K562 (cell line): Measurements from ENCODE around the gene GPR157. TPM values are rescaled to one million over a fixed set of nuclear protein-coding genes. Genes with fewer than 3 reads are reported as not detected.
A peak's percentile ranks its signal among the peaks of the same experiment; 100 is the strongest.

ENCODE experiments used
- ATAC-seq: fragments of 200-7000 bp; cut with Tn5 transposase; 3 replicates; pipeline ENCODE4 v1.9.1; 2020; ENCODE audit warnings: moderate library complexity
- BruUV-seq: library from RNA; stranded (reverse); fragments of 400-500 nt; replicated peaks from 2 replicates; lab custom pipeline; 2021; lab: Mats Ljungman, UMichigan
- CTCF ChIA-PET: fragments of 300-600 bp; formaldehyde crosslinking; extraction: SDS; loops from one replicate; lab custom pipeline; 2021; ENCODE audit warnings: low intra/inter-chr PET ratio; lab: Yijun Ruan, JAX
- POLR2A ChIA-PET: fragments of 300-600, 350-650 bp; sonication (Branson Sonifier 250); formaldehyde crosslinking; extraction: SDS; loops from one replicate; lab custom pipeline; 2021; ENCODE audit warnings: antibody characterized with exemption, inconsistent platforms; lab: Yijun Ruan, JAX
- DNase-seq, 4 experiments: peaks; one replicate each; pipeline versions ENCODE4 v3.0.0 to v3.0.0-alpha.2; 2011 to 2018; ENCODE audit warnings: low spot score in 3 of 4, mixed read lengths in 3 of 4; ENCODE audit errors: extremely low read depth in 1 of 4
- FAIRE-seq: peaks from 2 replicates; lab custom pipeline; 2011; peaks lifted over from hg19 to GRCh38; lab: Jason Lieb, UNC
- H2AFZ ChIP-seq: 2 replicates; pipeline ENCODE4 v1.6.0; 2011; ENCODE audit warnings: low read depth, low read length, control low read depth, inconsistent platforms
- H3K27ac ChIP-seq: fragments of 200-600 bp; 3 replicates; pipeline ENCODE4 v1.8.0; 2011; ENCODE audit warnings: low read depth, mild to moderate bottlenecking, control low read depth, inconsistent platforms, low read length, moderate library complexity, mixed read lengths; ENCODE audit errors: extremely low read depth
- H3K27me3 ChIP-seq, 2 experiments: fragments of 300-600 bp in 1 of 2; 2 replicates in 1 of 2; 3 replicates in 1 of 2; pipeline versions ENCODE4 v1.6.0 to v1.8.0; 2011; ENCODE audit warnings: inconsistent platforms in 2 of 2, low read length in 2 of 2, mild to moderate bottlenecking in 1 of 2, mixed read lengths in 1 of 2, moderate library complexity in 1 of 2; ENCODE audit not compliant: control insufficient read depth in 2 of 2, insufficient read depth in 2 of 2
- H3K36me3 ChIP-seq: fragments of 300-600 bp; 3 replicates; pipeline ENCODE4 v1.8.0; 2011; ENCODE audit warnings: mild to moderate bottlenecking, low read length, inconsistent platforms; ENCODE audit not compliant: control insufficient read depth, insufficient read depth
- H3K4me1 ChIP-seq, 2 experiments: fragments of 200-600 bp in 1 of 2; replicated peaks in 1 of 2; 2 replicates in 1 of 2; 3 replicates in 1 of 2; pipeline versions ENCODE4 v1.5.1 to v1.8.0; 2011; ENCODE audit warnings: inconsistent platforms in 2 of 2, low read length in 2 of 2, mild to moderate bottlenecking in 1 of 2, mixed read lengths in 1 of 2, moderate library complexity in 1 of 2; ENCODE audit not compliant: control insufficient read depth in 2 of 2, insufficient read depth in 2 of 2
- H3K4me2 ChIP-seq: 2 replicates; pipeline ENCODE4 v1.6.1; 2011; ENCODE audit warnings: low read length, control low read depth, inconsistent platforms, mixed read lengths; ENCODE audit not compliant: insufficient read depth
- H3K4me3 ChIP-seq: fragments of 200-600 bp; sonication (generic), shearing (Covaris generic); 2 replicates; pipeline ENCODE4 v1.5.1; 2016; ENCODE audit warnings: control low read depth, inconsistent platforms
- H3K79me2 ChIP-seq: fragments of 200-600 bp; 3 replicates; pipeline ENCODE4 v1.8.0; 2011; ENCODE audit warnings: low read length, inconsistent platforms; ENCODE audit not compliant: control insufficient read depth, insufficient read depth
- H3K9ac ChIP-seq, 2 experiments: 2 replicates each; pipeline versions ENCODE4 v1.6.0 to v1.6.1; 2011; ENCODE audit warnings: low read depth in 2 of 2, low read length in 2 of 2, control low read depth in 1 of 2, inconsistent platforms in 1 of 2, mild to moderate bottlenecking in 1 of 2, mixed read lengths in 1 of 2; ENCODE audit not compliant: insufficient read depth in 1 of 2
- H3K9me1 ChIP-seq: one replicate; pipeline ENCODE4 v1.6.0; 2011; ENCODE audit warnings: inconsistent platforms, mild to moderate bottlenecking, low read length, moderate library complexity; ENCODE audit not compliant: control insufficient read depth, insufficient read depth
- H3K9me3 ChIP-seq: replicated peaks from 2 replicates; pipeline ENCODE4 v1.5.1; 2011; ENCODE audit warnings: low read depth, low read length, inconsistent platforms; ENCODE audit not compliant: control insufficient read depth, insufficient read depth
- H4K20me1 ChIP-seq: replicated peaks from 2 replicates; pipeline ENCODE4 v1.6.1; 2011; ENCODE audit warnings: low read length, inconsistent platforms, mixed read lengths; ENCODE audit not compliant: control insufficient read depth, insufficient read depth
- MEF2D ChIP-seq: conservative IDR thresholded peaks from 2 replicates; pipeline ENCODE4 v1.6.1; 2016; ENCODE audit warnings: low read depth, missing genetic modification characterization, missing compliant biosample characterization
- SMARCA5 ChIP-seq: fragments of 450-650 bp; IDR thresholded peaks from 2 replicates; pipeline ENCODE4 v1.6.1; 2016
- ZC3H8 ChIP-seq: fragments of 450-650 bp; IDR thresholded peaks from 2 replicates; pipeline ENCODE4 v1.6.1; 2017
- ZNF41 ChIP-seq: fragments of 250-450 bp; sonication (Bioruptor Pico); conservative IDR thresholded peaks from 2 replicates; pipeline ENCODE4 v1.4.0; 2020; ENCODE audit warnings: mild to moderate bottlenecking
- ZNF57 ChIP-seq: fragments of 450-650 bp; formaldehyde crosslinking; IDR thresholded peaks from 2 replicates; pipeline ENCODE4 v1.4.0; 2020; ENCODE audit warnings: mild to moderate bottlenecking, moderate library complexity
- ZNF696 ChIP-seq: fragments of 250-450 bp; sonication (Bioruptor Pico); conservative IDR thresholded peaks from 2 replicates; pipeline ENCODE4 v1.4.0; 2020; ENCODE audit warnings: mild to moderate bottlenecking, moderate library complexity
- ZNF79 ChIP-seq: fragments of 250-450 bp; sonication (Bioruptor Pico); IDR thresholded peaks from 2 replicates; pipeline ENCODE4 v1.4.0; 2020; ENCODE audit warnings: low read depth, mild to moderate bottlenecking, moderate library complexity
- WGBS: fragments of 100-300 bp; shearing (Covaris generic); methylation state at CpG from one replicate; pipeline ENCODE4 v1.1.6; 2016; ENCODE audit warnings: low coverage, mixed read lengths; ENCODE audit not compliant: insufficient coverage; ENCODE audit errors: missing lambda C conversion rate; 5-methylcytosine and 5-hydroxymethylcytosine counted together
- in situ Hi-C: fragments of 300-500 bp; cut with MboI; formaldehyde crosslinking; loops from 4 replicates; pipeline ENCODE4 v1.15.0; 2018; ENCODE audit warnings: inconsistent platforms, mixed read lengths
- intact Hi-C: fragments of 100-400 bp; cut with micrococcal nuclease; formaldehyde crosslinking; loops from 2 replicates; pipeline ENCODE4 v1.14.2; 2022
- polyA plus RNA-seq, 8 experiments: library from polyadenylated mRNA; depleted of rRNA in 4 of 8; stranded (reverse) in 5 of 8; unstranded in 3 of 8; fragments of >200 nt; fragmentation: Nextera tagmentation in 2 of 8; fragmentation: Illumina TruSeq in 1 of 8; extraction: Ambion mirVana in 2 of 8; extraction: Trizol in 1 of 8; gene quantifications; 2 replicates each; pipeline versions ENCODE4 v1.2.1 to v1.2.3, GENCODE V29; 2011 to 2014; ENCODE audit warnings: inconsistent platforms in 1 of 8, missing spikeins in 1 of 8
- total RNA-seq, 7 experiments: library from RNA; depleted of rRNA in 6 of 7; stranded (reverse); fragments of >200 nt in 6 of 7; fragmentation: Illumina TruSeq in 2 of 7; extraction: Trizol in 2 of 7; gene quantifications; 2 replicates each; pipeline versions ENCODE4 v1.2.1 to v1.2.3, GENCODE V29; 2011 to 2021; ENCODE audit warnings: low replicate concordance in 1 of 7

The GPR157 gene
- total and polyA plus RNA-seq, 9 of the 15 experiments (the other 6 are each of a cell fraction or from before 2014, with no cell fraction given), result 0.01 to 0.18 (median 0.04) TPM; not detected in 4

DNA sequence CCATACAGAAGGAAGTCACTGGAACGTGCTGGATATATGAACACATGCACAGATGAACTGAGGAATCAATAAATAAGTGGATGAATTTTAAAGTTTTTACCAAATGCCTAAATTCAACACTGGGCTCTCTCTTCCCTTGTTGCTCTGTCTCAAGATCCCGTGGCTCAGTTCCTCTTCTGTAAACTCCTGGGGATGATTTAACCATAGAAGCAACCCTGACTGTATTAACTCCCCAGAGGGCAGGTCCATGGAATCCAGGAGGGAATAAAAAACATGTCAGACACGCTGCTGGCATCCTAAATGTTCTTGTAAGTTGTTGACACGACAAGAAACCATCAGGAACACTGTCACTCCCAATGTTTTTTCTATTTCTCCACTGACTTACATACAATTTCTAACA lies 45.3 kb upstream of the GPR157 start (continued):
- no peak for TF ChIP-seq ZC3H8

DNA sequence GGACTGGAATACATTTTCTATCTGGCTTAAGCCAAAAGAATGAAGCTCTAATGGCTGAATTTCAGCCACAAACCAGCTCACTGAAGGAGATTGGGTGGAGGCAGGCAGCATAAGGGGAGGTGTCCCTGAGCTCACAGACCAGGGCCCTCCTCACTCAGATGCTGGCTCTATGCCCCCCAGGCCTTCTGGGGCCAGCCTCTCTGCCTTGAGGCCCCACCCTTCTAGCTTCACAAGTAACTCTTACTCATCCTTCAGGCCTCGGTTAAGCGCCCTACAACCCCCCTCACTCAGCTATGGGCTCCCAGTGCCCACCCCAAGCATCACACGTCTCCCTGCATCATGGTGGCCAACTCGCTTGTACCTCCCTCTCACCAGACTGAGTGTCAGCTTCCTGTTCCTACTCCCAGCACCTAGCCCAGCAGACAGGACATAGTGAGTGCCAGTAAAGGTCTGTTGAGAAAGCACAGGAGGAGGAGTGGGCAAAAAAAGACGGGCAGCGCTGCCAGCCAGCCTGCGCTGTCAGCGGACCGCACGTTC lies 40.8 kb upstream of the GPR157 start:
- no peak overlapping the region for H3K4me2 ChIP-seq
- ChIA-PET POLR2A (no interaction called here), CTCF (no interaction called here)
- H2AFZ ChIP-seq, result no peak overlapping the region
- FAIRE-seq, result no peak
- no peak for DNase-seq
- WGBS, result 18% methylated on average over 10 of the region's 10 CpGs
- H3K79me2 ChIP-seq, result no peaks in the 10 kb centered on the region
- H3K9me1 ChIP-seq, result no peaks in the 10 kb centered on the region
- H4K20me1 ChIP-seq, result peaks cover 9% of the 10 kb centered on the region; the same call in 1 of the 2 replicates
- no peak overlapping the region for H3K4me3 ChIP-seq
- H3K36me3 ChIP-seq, result no peaks in the 10 kb centered on the region
- peaks cover 0 to 5% of the 10 kb centered on the region in 2 experiments; a peak in 2 of 5 replicates for H3K4me1 ChIP-seq
- H3K9me3 ChIP-seq, result no peaks in the 10 kb centered on the region
- ATAC-seq, result no peak
- intact Hi-C loops (no loop called here), in situ Hi-C loops (no loop called here)
- H3K9ac ChIP-seq, result no peak overlapping the region
- TF ChIP-seq MEF2D (tag) (no peak), ZNF696 (no peak), ZNF79 (CRISPR knock-in tag) (peak; percentile 65; the same call in 1 of the 2 replicates), SMARCA5 (no peak), ZNF57 (CRISPR knock-in tag) (no peak), ZNF41 (CRISPR knock-in tag) (peak; percentile 93)
- BruUV-seq, result no TSS peak
- H3K27ac ChIP-seq, result no peak overlapping the region
- peaks cover 29 to 75% of the 10 kb centered on the region in 2 experiments for H3K27me3 ChIP-seq
